NB4 (cell line): ENCODE measurements around the gene VPS37C.

Experiments used
- DNase-seq: peaks from one replicate; pipeline ENCODE4 v3.0.0; 2010; ENCODE audit warnings: low read depth
- H3K4me3 ChIP-seq: one replicate; pipeline ENCODE4 v1.5.1; 2011; ENCODE audit warnings: mild to moderate bottlenecking, low read depth, low read length, moderate library complexity
- CTCF ChIP-seq: IDR thresholded peaks from one replicate; pipeline ENCODE4 v1.5.1; 2012; ENCODE audit warnings: low read depth, low read length
- MAX ChIP-seq: IDR thresholded peaks from 2 replicates; pipeline ENCODE4 v1.6.1; 2011; ENCODE audit warnings: low read depth, low read length
- MYC ChIP-seq: IDR thresholded peaks from 2 replicates; pipeline ENCODE4 v1.6.1; 2011; ENCODE audit warnings: low read depth, low read length
- POLR2A ChIP-seq: IDR thresholded peaks from 2 replicates; pipeline ENCODE4 v1.6.1; 2011; ENCODE audit warnings: mild to moderate bottlenecking; ENCODE audit not compliant: insufficient read length; ENCODE audit errors: extremely low read depth

Gene VPS37C

GRCh38 chr11:61176446-61176845 is 15.2 kb upstream of the VPS37C start:
- H3K4me3 ChIP-seq = no peak overlapping the region
- no peak for DNase-seq
- TF ChIP-seq MAX (no peak), MYC (no peak), POLR2A (no peak), CTCF (no peak)

GRCh38 chr11:61174949-61175348 is 13.7 kb upstream of the VPS37C start:
- TF ChIP-seq CTCF = no peak
- TF ChIP-seq MAX = no peak
- no peak for TF ChIP-seq POLR2A
- no peak for TF ChIP-seq MYC
- no peak overlapping the region for H3K4me3 ChIP-seq
- DNase-seq = no peak

- no peak for DNase-seq
- H3K4me3 ChIP-seq = no peak overlapping the region
- TF ChIP-seq POLR2A = no peak
- TF ChIP-seq MYC = no peak
- TF ChIP-seq MAX = no peak
- no peak for TF ChIP-seq CTCF
Observed at GRCh38 chr11:61174273-61174672, 13.0 kb upstream of the VPS37C start.

GRCh38 chr11:61173456-61173855 is 12.2 kb upstream of the VPS37C start:
- peak; percentile 56 for DNase-seq
- H3K4me3 ChIP-seq = no peak overlapping the region
- no peak for TF ChIP-seq MAX
- no peak for TF ChIP-seq POLR2A
- no peak for TF ChIP-seq CTCF
- TF ChIP-seq MYC = no peak

GRCh38 chr11:61172888-61173287 is 11.7 kb upstream of the VPS37C start:
- DNase-seq = no peak
- no peak for TF ChIP-seq MAX
- no peak for TF ChIP-seq POLR2A
- TF ChIP-seq MYC = no peak
- no peak for TF ChIP-seq CTCF
- no peak overlapping the region for H3K4me3 ChIP-seq

- DNase-seq = no peak
- no peak for TF ChIP-seq POLR2A
- TF ChIP-seq MAX = no peak
- no peak for TF ChIP-seq MYC
- no peak for TF ChIP-seq CTCF
- no peak overlapping the region for H3K4me3 ChIP-seq
Observed at GRCh38 chr11:61172356-61172755, 11.1 kb upstream of the VPS37C start.
